IPS-NIHi7 (cell line): ENCODE data around the gene CASD1.

Source experiments
- DNase-seq: peaks from one replicate; pipeline ENCODE4 v3.0.0; 2012; ENCODE audit warnings: mixed read lengths; ENCODE audit errors: extremely low spot score

Gene CASD1

DNA sequence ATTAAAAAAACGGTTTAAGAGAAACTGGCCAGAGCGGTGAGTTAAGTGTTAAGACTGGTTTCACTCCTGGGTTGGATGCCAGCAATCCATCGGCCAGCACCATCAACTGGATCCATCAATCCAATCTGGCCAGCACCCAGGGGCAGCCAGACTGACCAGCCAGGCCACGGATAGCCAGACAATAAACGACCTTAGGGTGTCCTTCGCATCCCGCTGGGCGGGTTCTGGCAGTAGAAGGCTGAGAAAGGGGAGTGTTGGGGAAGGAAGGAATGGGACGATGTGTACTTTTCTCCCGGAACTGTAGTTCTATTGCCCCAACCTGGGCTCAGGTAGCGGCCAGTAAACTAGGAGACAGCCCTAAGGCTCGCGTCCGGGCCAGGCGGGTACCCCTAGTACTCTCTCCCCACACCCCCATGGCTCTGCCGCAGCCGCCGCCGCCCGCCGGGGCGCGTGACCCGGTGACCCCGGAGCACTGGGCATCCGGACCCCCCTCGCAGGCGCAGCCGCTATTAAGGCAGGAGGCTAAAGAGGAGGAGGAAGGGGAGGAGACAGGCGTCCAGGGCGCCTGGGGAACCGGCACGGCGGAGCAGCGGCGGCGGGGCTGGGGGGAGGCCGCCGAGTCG, at the start of gene CASD1:
Gene CASD1 (plus strand): TSS at position 546 of the 623 bp plus-strand sequence. CDS start 276 bp downstream, outside the sequence.
- peak; percentile 74 for DNase-seq

DNA sequence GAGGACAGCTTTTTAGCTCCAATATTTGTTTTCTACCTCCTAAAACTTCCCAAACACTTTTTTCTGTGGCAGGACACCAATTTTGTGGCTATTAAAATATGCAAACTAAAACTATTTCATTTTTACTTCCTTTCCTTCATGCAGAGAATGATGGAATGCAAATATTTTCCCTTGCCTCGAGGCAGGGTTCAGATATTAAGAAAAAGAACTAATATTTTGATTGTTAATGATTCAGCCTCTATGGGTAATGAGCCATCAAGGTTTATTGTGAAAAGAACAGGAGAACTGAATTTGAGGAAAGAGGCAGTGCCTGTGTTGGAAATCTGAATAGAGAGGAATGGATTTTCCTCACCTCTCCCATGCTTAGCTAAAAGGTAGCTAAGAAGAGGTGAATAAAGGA, 43.1 kb upstream of the CASD1 start:
- no peak for DNase-seq

DNA sequence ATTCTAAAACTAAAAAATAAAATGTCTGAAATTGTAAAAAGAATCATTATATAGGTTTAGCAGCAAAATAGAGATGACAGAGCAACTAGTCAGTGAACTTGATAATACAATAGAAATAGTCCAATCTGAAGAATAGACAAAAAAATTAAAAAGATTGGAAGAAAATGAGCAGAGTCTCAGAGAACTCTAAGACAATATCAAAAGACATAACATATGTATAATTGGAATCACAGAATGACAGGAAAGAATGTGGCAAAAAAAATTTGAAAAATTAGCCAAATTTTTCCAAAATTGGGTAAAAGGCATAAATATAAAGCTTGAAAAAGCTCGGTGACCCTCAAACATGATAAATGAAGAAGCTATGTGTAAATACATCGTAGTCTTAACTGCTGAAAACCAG, 38.0 kb upstream of the CASD1 start:
- DNase-seq = no peak

DNA sequence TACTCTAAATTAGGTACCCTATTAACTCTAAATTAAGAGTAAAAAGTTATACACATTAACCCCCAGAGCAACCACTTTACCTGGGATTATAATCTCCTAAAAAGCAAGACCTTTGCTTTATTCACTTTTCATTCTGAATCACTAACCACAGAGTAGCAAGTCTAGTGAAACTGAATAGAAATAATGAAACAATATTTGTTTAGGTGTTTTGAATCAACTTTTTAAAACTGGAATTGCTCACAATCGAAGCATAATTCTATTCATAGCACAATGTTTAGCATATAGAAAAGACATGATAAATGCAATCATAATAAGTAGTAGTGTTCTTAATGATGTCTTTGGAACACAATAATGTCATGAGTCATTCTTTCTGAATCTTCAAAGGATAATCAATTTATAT, 37.0 kb upstream of the CASD1 start:
- DNase-seq = no peak

DNA sequence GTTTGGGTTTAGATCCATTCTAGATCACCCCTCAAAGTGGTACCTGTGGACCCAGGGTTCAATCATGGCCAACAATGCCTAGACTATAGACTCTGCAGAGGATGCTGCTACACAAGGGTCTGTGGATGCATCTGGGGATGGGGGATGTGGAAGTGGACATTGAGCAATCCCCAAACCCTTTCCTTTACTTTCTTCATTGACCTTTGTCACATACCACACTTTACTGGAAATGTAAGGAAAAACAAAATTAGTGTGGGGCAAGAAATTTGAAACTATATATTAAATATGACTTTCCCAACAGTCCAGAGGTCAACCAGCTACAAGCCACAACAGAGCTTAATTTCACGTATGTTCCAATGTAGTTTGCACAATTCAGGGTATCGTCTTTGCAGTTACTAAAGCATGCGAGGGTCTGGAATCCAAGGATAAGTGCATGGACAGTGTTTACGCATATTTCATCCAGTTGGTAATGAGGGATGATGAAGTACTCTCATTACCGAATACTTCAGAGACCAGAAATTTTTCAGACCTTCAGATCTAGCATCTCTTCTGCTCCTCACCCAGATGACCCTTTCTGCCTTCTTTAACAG, 33.3 kb upstream of the CASD1 start:
- no peak for DNase-seq

DNA sequence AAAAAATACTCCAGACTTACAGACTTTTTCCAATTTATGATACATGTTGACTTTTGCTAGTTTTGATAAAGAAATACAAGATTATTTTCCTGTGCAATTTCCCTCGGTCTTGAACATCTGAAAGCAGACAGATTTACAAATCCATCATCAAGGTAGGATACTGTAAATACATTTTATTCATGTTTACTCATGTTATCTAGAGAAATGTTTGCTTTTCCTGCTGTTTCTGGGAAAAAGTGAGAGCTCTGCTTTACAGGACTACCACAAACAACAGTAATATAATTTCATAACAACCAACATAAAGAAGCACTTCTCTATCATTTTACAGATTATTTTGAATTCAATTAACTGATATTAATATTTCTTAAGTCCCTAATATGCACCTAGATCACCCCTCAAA, 31.7 kb upstream of the CASD1 start:
- DNase-seq = no peak

DNA sequence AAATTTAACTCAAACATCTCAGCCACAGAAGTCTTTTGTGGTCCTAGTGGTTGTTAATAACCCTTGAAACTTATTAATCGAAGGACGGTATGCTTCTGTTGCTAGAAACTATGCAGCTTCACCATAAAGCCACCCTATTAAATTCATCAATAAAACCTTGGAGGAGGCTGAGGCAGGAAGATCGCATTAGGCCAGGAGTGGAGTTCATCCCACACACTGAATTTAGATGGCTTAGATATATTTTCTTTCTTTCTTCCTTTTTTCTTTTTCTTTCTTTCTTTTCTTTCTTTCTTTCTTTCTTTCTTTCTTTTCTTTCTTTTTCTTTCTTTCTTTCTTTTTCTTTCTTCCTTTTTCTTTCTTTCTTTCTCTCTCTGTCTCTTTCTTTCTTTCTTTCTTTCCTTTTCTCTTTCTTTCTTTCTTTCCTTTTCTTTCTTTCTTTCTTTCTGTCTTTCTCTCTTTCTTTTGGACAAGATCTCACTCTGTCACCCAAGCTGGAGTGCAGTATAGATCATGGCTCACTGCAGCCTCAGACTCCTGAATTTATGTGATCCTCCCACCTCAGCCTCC, 30.9 kb upstream of the CASD1 start:
- DNase-seq = no peak

DNA sequence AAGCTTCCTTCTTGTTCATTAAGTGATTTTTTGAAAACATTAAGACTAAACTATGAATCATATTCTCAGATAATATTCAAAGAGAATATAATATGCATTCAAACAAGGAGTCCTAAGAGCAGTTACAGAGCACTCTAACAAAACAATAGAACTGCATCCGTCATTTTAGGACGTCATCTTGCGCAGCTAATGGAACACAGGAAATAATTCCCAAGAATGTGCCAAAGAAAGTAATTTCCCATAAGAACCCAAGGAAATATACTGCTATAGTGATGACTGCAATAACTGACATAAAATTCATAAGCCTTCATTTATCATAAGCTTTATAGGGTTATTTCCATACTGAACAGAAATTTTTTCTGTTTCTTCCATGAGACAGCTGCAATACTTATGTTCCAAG, 28.3 kb upstream of the CASD1 start:
- no peak for DNase-seq

DNA sequence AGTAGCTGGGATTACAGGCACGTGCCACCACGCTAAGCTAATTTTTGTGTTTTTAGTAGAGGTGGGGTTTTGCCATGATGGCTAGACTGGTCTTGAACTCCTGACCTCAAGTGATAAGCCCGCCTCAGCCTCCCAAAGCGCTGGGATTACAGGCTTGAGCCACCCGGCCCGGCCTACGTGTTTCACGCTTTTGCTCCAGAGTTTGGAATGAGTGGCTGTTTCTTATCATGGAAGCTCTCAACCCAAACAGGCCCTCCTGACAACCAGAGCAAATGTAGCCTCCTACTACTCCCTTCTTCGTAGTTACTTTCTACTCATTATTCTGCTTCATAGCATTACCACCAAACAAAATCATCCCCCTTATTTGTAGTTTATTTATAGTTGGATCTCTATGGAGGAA, 26.8 kb upstream of the CASD1 start:
- no peak for DNase-seq

DNA sequence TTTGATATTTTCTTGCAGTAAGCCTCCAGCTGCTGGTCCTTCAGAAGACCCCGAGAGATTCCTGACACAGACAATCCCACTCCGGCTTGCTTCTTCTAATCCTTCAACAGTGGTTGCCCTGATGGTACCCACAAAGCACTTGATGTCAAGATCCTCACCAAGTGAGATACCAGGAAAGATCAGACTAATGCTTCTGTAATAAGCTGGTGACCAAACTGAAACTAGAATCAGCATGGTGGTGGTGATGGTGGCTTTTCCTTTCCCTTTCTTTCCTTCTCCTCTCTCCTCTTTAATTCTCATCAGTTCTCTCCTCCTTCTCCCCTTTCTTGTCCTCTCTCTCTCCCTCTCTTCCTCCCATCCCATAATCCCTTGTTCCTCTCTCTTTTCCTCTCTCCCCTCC, 25.8 kb upstream of the CASD1 start:
- DNase-seq = no peak

DNA sequence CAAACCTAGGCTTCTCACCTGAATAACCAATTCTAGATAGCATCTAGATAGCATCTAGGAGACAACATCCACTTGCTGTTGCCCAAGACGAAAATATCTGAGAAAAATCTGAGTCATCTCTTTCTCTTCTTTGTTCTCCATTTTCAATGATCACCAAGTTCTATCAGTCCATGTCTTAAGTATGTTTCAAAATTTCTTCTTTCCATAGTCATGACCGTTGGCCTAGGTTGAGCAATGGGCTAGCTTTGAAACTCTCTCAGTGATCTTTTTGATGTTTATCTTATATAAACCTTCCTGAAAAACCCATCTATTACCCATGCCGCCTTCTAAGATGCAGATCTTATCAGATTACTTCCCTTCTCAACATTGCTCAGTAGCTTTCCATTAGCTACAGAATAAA, 23.4 kb upstream of the CASD1 start:
- no peak for DNase-seq

DNA sequence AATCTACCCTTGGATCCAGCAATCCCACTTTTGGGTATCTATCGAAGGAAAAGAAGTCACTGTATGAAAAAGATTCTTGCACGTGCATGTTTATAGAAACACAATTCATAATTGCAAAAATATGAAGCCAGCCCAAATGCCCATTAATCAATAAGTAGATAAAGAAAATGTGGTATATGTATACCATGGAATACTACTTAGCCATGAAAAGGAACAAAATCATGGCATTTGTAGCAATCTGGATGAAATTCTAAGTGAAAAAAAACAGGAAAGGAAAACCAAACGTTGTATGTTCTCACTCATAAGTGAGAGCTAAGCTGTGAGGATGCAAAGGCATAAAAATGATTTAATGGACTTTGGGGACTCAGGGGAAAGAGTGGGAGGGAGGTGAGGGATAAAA, 18.2 kb upstream of the CASD1 start:
- DNase-seq = no peak

DNA sequence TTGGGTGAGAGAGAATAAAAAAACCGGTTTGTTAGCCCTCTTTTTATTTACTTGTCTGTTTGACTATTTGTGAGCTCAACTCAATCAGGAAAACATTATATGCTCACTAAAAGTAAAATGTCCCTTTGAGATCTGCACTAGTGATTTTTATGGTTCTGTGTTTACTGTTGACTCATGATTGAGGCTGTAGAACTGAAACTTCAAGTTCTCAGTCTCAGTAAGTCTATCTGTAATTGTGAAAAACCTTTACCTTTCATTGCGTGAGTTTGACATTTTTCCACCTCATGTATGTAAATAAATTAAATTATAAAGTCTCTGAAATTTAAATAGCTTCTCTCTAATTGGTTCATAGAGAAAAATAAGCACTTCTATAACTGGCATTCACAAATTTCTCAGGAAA, 17.0 kb upstream of the CASD1 start:
- DNase-seq = no peak

DNA sequence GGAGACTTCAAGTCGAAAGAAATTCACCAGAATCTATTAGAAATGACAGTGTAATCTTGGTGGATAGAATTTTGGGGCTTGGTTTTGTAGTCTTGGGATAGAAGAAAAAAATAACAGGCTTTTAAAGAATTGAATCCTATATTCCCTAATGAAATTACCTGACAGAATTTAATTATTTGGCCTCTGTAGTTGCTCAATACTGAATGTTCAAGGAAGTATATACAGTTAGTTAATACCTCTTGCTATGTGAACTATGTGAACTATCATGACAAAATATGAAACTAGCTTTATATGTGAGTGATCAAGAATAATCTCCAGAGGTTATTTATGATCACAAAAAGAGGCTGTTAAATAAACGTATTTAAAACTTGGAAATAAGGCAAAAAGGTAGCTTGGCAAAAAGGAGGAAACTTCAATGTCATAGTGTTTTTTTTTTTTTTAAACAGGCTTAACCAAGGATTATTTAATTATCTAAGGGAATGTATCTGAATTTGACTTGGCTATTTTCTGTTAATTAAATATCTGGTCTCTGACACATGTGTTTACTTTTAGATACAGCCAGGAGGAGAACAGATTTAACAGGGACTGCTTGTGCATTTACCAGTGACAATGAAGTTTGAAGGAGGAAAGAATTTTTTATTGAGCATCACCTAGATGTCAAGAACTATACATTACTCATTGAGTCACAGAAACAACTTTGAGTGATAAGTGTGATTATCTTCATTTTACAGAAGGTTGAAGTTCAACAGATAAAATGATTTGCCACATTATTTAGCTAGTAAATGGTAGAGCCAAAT, 11.5 kb upstream of the CASD1 start:
- DNase-seq = no peak

DNA sequence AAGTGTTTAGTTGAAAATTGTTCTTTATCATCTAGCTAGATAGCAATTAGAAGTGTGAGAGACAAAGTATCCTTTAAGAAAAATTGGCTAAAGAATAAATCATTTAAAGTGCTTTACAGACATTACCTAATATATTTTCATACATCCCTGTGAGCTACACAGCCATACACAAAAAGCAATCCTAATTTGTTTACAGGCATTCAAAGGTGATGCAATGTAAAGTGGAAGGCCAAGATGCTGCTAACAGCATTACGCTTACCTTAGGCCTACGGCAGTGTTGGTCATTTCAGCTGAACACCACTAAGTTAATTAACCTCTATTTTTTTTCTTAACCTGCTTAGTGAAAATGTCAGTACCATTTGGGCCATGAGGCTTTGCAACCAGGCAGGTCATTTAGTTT, 10.7 kb upstream of the CASD1 start:
- DNase-seq = no peak

DNA sequence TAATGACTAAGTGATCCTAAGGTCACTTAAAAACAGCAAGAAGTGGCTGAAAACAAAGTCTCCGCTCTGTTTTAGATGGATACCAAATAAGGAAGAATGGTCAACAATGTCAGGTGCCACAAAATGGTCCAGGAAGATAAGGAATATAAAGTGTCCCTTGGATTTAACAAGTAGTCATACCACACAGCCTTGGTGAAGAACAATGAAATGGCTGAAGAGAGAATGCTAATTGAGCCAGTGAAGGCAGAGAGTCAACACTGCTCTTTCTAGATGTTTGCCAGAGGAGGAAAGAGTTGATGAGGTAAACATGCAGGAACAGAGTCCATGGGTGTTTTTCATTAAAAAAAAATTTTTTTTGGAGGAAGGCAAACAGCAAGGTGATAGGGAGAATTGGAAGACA, 2.1 kb upstream of the CASD1 start:
- no peak for DNase-seq

DNA sequence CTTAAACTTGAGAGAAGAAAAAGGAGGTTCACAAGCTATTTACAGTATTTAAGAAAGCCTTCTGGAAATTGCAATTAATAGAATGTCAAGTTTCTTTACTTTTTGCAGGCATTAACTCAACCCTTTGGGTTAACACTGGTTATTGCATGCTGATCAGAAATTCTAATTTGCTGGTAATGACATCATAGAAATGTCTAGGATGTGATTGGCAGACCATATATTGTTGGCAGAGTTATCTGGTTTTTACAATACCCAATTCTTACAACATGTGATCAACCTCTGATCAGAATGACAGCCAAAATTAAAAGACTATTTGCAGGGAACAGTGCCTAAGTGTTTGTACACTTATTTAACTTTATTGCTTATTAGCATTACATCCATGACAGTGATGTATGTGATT, 1.6 kb upstream of the CASD1 start:
- DNase-seq = no peak

DNA sequence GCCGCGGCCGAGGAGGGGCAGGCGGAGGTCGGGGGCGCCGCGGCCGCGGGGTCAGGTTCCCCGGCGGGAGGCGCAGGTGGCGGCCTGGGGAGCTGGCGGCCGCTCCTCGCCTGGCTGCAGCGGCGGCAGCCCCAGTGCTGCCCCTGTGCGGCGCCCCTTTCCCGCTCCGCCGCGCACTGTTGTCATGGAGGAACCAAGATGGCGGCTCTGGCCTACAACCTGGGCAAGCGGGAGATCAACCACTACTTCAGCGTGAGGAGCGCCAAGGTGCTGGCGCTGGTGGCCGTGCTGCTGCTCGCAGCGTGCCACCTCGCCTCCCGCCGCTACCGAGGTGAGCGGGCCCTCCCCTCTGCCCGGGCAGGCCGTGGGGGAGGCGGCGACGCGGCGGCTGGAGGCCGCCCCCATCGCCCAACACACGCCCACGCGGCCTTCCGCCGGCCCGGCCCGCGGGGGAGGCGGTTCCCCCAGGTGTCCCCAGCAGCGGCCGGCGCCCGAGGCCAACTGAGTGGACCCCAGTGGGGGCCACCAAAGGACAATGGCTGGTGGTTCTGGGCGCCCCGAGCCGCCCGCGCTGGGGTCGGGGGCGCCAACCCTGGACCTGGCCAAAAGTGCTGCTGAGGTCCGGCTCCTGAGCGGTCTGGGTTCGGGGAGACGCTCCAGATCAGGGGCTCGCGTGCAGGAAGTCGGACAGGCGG, 425 bp downstream of the CASD1 start:
- peak; percentile 79 for DNase-seq

DNA sequence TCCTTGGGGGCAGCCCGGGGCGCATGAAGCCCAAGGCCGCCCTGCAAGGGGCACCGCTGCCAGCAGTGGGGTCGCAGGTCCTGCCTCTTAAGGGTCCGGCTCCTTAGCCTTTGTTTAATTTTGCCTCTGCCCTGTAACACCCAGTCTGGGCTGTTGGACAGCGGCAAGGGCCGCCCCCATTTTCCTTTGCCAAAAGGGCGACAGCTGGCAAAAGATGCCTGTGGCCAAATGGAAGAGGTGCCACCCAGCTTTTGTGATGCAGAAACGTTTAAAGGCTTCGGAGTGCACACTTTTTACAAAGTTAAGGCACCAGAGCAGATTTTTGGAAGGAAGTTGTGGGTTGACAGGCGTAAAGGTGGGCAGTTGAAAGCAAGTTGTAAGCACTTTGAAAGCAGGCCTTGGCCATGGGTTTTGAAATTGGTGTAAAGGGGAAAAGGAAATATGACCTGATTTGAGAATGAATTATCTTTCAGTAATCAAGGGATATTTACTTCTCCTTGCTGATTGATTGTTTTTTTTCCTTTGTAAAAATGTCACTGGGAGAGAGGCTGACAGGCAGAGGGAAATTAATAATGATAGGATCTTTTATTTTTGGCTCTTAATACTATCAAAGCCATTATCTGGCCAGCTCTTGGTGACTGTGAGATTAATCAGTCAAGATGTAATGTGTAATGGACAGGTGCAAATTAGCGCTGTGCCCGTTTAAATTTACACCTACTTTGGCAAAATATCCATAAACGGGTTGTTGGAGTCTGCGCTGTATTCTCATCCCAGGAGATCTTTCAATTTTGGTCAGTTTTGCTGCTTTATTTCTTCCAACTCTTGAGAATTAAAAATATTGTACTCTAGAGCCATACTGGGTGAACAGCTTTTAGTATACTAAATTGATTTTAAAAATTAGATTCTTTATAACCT, 1.2 kb downstream of the CASD1 start:
- DNase-seq = peak; percentile 46

DNA sequence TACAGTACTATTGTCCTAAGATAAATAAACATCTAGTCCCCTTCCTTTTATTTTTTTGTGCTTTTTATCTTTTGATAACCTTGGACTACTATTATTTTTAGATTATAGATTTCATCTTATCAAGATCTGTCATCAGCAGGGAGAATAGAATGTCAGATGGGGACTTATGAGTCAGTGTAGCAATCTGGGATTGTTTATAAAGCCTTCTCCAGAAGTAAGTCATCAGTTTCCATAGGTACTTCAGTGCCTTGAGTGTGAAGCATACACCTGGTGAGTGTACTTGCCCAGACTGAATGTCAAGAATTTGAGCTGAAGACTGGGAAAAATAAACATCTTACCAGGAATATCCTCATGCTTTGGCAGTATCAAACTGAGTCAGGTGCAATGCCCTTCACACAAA, 2.1 kb downstream of the CASD1 start:
- DNase-seq = no peak
